B cell (primary cell): ENCODE measurements around the gene BAHCC1. TPM values are rescaled to one million over a fixed set of nuclear protein-coding genes. Genes with fewer than 3 reads are reported as not detected.
A peak's percentile ranks its signal among the peaks of the same experiment; 100 is the strongest.

ENCODE experiments used
- ATAC-seq: fragments of 200-7000 bp; cut with Tn5 transposase; one replicate; pipeline ENCODE4 v1.10.0; 2021; ENCODE audit warnings: low read depth, mild to moderate bottlenecking, moderate number of reproducible peaks, moderate library complexity
- CTCF ChIA-PET: fragments of 350-600 bp; sonication (Branson Sonifier 250); formaldehyde crosslinking; loops from one replicate; lab custom pipeline; 2021; ENCODE audit warnings: antibody characterized with exemption, inconsistent platforms; lab: Charles Lee
- POLR2A ChIA-PET: fragments of 350-600 bp; sonication (Branson Sonifier 250); formaldehyde crosslinking; loops from one replicate; lab custom pipeline; 2021; ENCODE audit warnings: antibody characterized with exemption; lab: Charles Lee
- DNase-seq: peaks from one replicate; pipeline ENCODE4 v3.0.0; 2013
- H2AFZ ChIP-seq: 2 replicates; pipeline ENCODE4 v1.6.1; 2012; ENCODE audit warnings: mild to moderate bottlenecking, low read depth, low read length; ENCODE audit not compliant: insufficient read depth, poor library complexity, severe bottlenecking
- H3K27ac ChIP-seq, 2 donors: 1 replicate in 1 of 2; 2 replicates in 1 of 2; pipeline ENCODE4 v1.5.1; 2012 to 2013; ENCODE audit warnings: low read length in 2 of 2, mild to moderate bottlenecking in 2 of 2, moderate library complexity in 1 of 2
- H3K27me3 ChIP-seq, 4 experiments: fragments of 200-600 bp in 1 of 4; sonication (generic) in 1 of 4; replicated peaks in 1 of 4; 1 replicate in 2 of 4; 2 replicates in 2 of 4; pipeline versions ENCODE4 v1.6.1 to v1.7.0; 2013 to 2016; ENCODE audit warnings: low read length in 3 of 4, mild to moderate bottlenecking in 2 of 4, mixed read lengths in 1 of 4, moderate library complexity in 1 of 4; ENCODE audit not compliant: insufficient read depth in 4 of 4, control insufficient read depth in 3 of 4; ENCODE audit errors: control extremely low read depth in 1 of 4
- H3K36me3 ChIP-seq, 2 experiments: replicated peaks in 1 of 2; 1 replicate in 1 of 2; 2 replicates in 1 of 2; pipeline versions ENCODE4 v1.6.1 to v1.7.1; 2013; ENCODE audit warnings: low read length in 1 of 2; ENCODE audit not compliant: insufficient read depth in 2 of 2, control insufficient read depth in 1 of 2; ENCODE audit errors: control extremely low read depth in 1 of 2, extremely low read depth in 1 of 2
- H3K4me1 ChIP-seq, 2 donors: fragments of 200-600 bp in 1 of 2; sonication (generic) in 1 of 2; 1 replicate in 1 of 2; 2 replicates in 1 of 2; pipeline versions ENCODE4 v1.5.1 to v1.6.1; 2013 to 2017; ENCODE audit warnings: low read length in 2 of 2; ENCODE audit not compliant: control insufficient read depth in 2 of 2, insufficient read depth in 2 of 2
- H3K4me2 ChIP-seq: replicated peaks from 2 replicates; pipeline ENCODE3; 2012; ENCODE audit warnings: mild to moderate bottlenecking, low read depth, low read length; ENCODE audit not compliant: poor library complexity, severe bottlenecking
- H3K4me3 ChIP-seq, 5 experiments: fragments of 200-600 bp in 1 of 5; sonication (generic) in 1 of 5; 1 replicate in 3 of 5; 2 replicates in 2 of 5; pipeline versions ENCODE4 v1.5.1 to v1.7.0; 2011 to 2016; ENCODE audit warnings: low read length in 4 of 5, mild to moderate bottlenecking in 4 of 5, low read depth in 2 of 5, control low read depth in 1 of 5, moderate library complexity in 1 of 5; ENCODE audit not compliant: insufficient read depth in 1 of 5; ENCODE audit errors: control extremely low read depth in 1 of 5, extremely low read depth in 1 of 5
- H3K79me2 ChIP-seq: fragments of 200-600 bp; sonication (generic); one replicate; pipeline ENCODE4 v1.6.0; 2016; ENCODE audit warnings: low read length; ENCODE audit not compliant: control insufficient read depth, insufficient read depth
- H3K9ac ChIP-seq: fragments of 200-600 bp; sonication (generic); 2 replicates; pipeline ENCODE4 v1.6.1; 2017; ENCODE audit warnings: mild to moderate bottlenecking, low read length, moderate library complexity
- H3K9me3 ChIP-seq, 3 donors: one replicate each; pipeline versions ENCODE4 v1.6.1 to v1.7.1; 2013; ENCODE audit warnings: low read length in 2 of 3; ENCODE audit not compliant: control insufficient read depth in 2 of 3, insufficient read depth in 1 of 3; ENCODE audit errors: control extremely low read depth in 1 of 3
- H4K20me1 ChIP-seq: 2 replicates; pipeline ENCODE4 v1.6.0; 2012; ENCODE audit warnings: mild to moderate bottlenecking, low read length; ENCODE audit not compliant: insufficient read depth, control insufficient read depth, poor library complexity, severe bottlenecking
- H3K27ac Mint-ChIP-seq: one replicate; pipeline ENCODE4 v1.8.0; 2021; ENCODE audit warnings: mixed read lengths
- H3K27me3 Mint-ChIP-seq: one replicate; pipeline ENCODE4 v1.8.0; 2021; ENCODE audit warnings: mixed read lengths
- H3K4me1 Mint-ChIP-seq: one replicate; pipeline ENCODE4 v1.8.0; 2021; ENCODE audit warnings: mixed read lengths
- H3K4me3 Mint-ChIP-seq: one replicate; pipeline ENCODE4 v1.8.0; 2021; ENCODE audit warnings: mixed read lengths
- H3K9me3 Mint-ChIP-seq: one replicate; pipeline ENCODE4 v1.8.0; 2022; ENCODE audit warnings: mixed read lengths; ENCODE audit not compliant: insufficient read depth
- CTCF ChIP-seq: fragments of 200-600 bp; IDR thresholded peaks from one replicate; pipeline ENCODE4 v1.8.0; 2022; ENCODE audit warnings: antibody characterized with exemption, mild to moderate bottlenecking
- EZH2 ChIP-seq: IDR thresholded peaks from 2 replicates; pipeline ENCODE4 v1.6.1; 2012; ENCODE audit warnings: borderline replicate concordance, low read depth, mild to moderate bottlenecking, moderate library complexity, low read length; ENCODE audit not compliant: insufficient read depth, poor library complexity, severe bottlenecking
- WGBS: methylation state at CpG from one replicate; pipeline ENCODE4 v1.1.5; 2013; ENCODE audit warnings: missing lambda C conversion rate; ENCODE audit not compliant: insufficient coverage; 5-methylcytosine and 5-hydroxymethylcytosine counted together
- intact Hi-C: fragments of 100-400 bp; cut with micrococcal nuclease; formaldehyde crosslinking; loops from one replicate; pipeline ENCODE4 v1.10.0; 2022
- polyA plus RNA-seq: library from polyadenylated mRNA; depleted of rRNA; stranded (reverse); fragments of >200 nt; gene quantifications from 2 replicates; pipeline ENCODE4 v1.2.3, GENCODE V29; 2012
- total RNA-seq, 2 donors: library from RNA; stranded (reverse); fragments of 120-200 nt in 1 of 2; gene quantifications; 1 replicate in 1 of 2; 2 replicates in 1 of 2; pipeline versions ENCODE4 v1.2.3 to v1.2.4, GENCODE V29; 2013 to 2022

The BAHCC1 gene
- total and polyA plus RNA-seq, 2 donors (not counting 1 experiment from before 2014, with no cell fraction given): 0.12 to 0.48 TPM

GRCh38 chr17:81478119-81478518, 82.9 kb downstream of the BAHCC1 start:
- H3K36me3 ChIP-seq: no peaks in the 10 kb centered on the region
- no peaks in the 10 kb centered on the region for H3K79me2 ChIP-seq
- H3K9ac ChIP-seq: no peak overlapping the region
- H3K9me3 ChIP-seq: peaks cover 0 to 17% (median 0%) of the 10 kb centered on the region in 3 donors
- no peak overlapping the region for H3K4me2 ChIP-seq
- H3K27me3 Mint-ChIP-seq: peaks cover 7% of the 10 kb centered on the region
- H3K27ac Mint-ChIP-seq: peak overlapping the region; percentile 1
- no peaks in the 10 kb centered on the region for H3K9me3 Mint-ChIP-seq
- peaks cover 22% of the 10 kb centered on the region in 2 donors for H3K4me1 ChIP-seq
- no peak for ATAC-seq
- H3K4me1 Mint-ChIP-seq: peaks cover 16% of the 10 kb centered on the region
- WGBS: 97% methylated on average over 19 of the region's 20 CpGs
- no peak overlapping the region for H2AFZ ChIP-seq
- CTCF ChIA-PET: no interaction called here
- no peak overlapping the region for H3K27ac ChIP-seq
- H4K20me1 ChIP-seq: no peaks in the 10 kb centered on the region
- no peak overlapping the region for H3K4me3 ChIP-seq
- no peak overlapping the region for H3K4me3 Mint-ChIP-seq
- POLR2A ChIA-PET: no interaction called here
- H3K27me3 ChIP-seq: peaks cover 0 to 24% (median 10%) of the 10 kb centered on the region in 4 experiments
- DNase-seq: no peak
- intact Hi-C loops: no loop called here
- no peak for TF ChIP-seq CTCF
- TF ChIP-seq EZH2: no peak

- intact Hi-C loops: loop anchor here (10.0 kb wide), 1 partner anchor 125 kb away; no protein-coding TSS in a partner anchor
- no peaks in the 10 kb centered on the region for H4K20me1 ChIP-seq
- ATAC-seq: no peak
- WGBS: 87% methylated on average over 13 of the region's 20 CpGs
- peaks cover 0 to 24% (median 12%) of the 10 kb centered on the region in 4 experiments for H3K27me3 ChIP-seq
- peak overlapping the region; percentile 32 for H3K27ac Mint-ChIP-seq
- no peak for DNase-seq
- CTCF ChIA-PET: no interaction called here
- peaks cover 32 to 34% of the 10 kb centered on the region in 2 donors for H3K4me1 ChIP-seq
- no peak overlapping the region for H3K9ac ChIP-seq
- no peak overlapping the region for H3K27ac ChIP-seq
- no peak overlapping the region for H2AFZ ChIP-seq
- H3K9me3 ChIP-seq: peaks cover 0 to 17% (median 0%) of the 10 kb centered on the region in 3 donors
- no peak for TF ChIP-seq EZH2
- no peak for TF ChIP-seq CTCF
- H3K79me2 ChIP-seq: no peaks in the 10 kb centered on the region
- peaks cover 21% of the 10 kb centered on the region for H3K4me1 Mint-ChIP-seq
- H3K36me3 ChIP-seq: no peaks in the 10 kb centered on the region
- H3K27me3 Mint-ChIP-seq: peaks cover 7% of the 10 kb centered on the region
- no peak overlapping the region for H3K4me2 ChIP-seq
- peak overlapping the region; percentile 40 for H3K4me3 Mint-ChIP-seq
- H3K4me3 ChIP-seq: no peak overlapping the region
- H3K9me3 Mint-ChIP-seq: no peaks in the 10 kb centered on the region
- POLR2A ChIA-PET: no interaction called here
Observed at GRCh38 chr17:81479175-81480071, 84.2 kb downstream of the BAHCC1 start.
